Liver (tissue), 3 donors: ENCODE measurements around the gene FAM13A.

Source experiments
- EGR1 ChIP-seq, 2 donors: IDR thresholded peaks; 2 replicates each; pipeline ENCODE4 v1.6.1; 2016 to 2018; ENCODE audit warnings: antibody characterized with exemption in 2 of 2, low read depth in 2 of 2
- GABPA ChIP-seq, 2 donors: IDR thresholded peaks in 1 of 2; conservative IDR thresholded peaks in 1 of 2; 2 replicates each; pipeline ENCODE4 v1.6.1; 2016; ENCODE audit warnings: antibody characterized with exemption in 2 of 2, mild to moderate bottlenecking in 1 of 2, moderate library complexity in 1 of 2
- JUND ChIP-seq, 2 donors: IDR thresholded peaks; 2 replicates each; pipeline ENCODE4 v1.6.1; 2016; ENCODE audit warnings: antibody characterized with exemption in 2 of 2
- MAX ChIP-seq: IDR thresholded peaks from 2 replicates; pipeline ENCODE4 v1.6.1; 2016; ENCODE audit warnings: antibody characterized with exemption
- NR2F2 ChIP-seq: IDR thresholded peaks from 2 replicates; pipeline ENCODE4 v1.6.1; 2016; ENCODE audit warnings: antibody characterized with exemption
- RAD21 ChIP-seq, 2 donors: IDR thresholded peaks; 2 replicates each; pipeline ENCODE4 v1.6.1; 2016; ENCODE audit warnings: antibody characterized with exemption in 2 of 2, mild to moderate bottlenecking in 2 of 2
- REST ChIP-seq: IDR thresholded peaks from 2 replicates; pipeline ENCODE4 v1.6.1; 2016; ENCODE audit warnings: antibody characterized with exemption, mild to moderate bottlenecking
- RXRA ChIP-seq, 2 donors: IDR thresholded peaks; 2 replicates each; pipeline ENCODE4 v1.6.1; 2017 to 2018; ENCODE audit warnings: antibody characterized with exemption in 2 of 2, mild to moderate bottlenecking in 1 of 2
- SP1 ChIP-seq: IDR thresholded peaks from 2 replicates; pipeline ENCODE4 v1.6.1; 2018; ENCODE audit warnings: antibody characterized with exemption, mild to moderate bottlenecking
- TAF1 ChIP-seq: conservative IDR thresholded peaks from 2 replicates; pipeline ENCODE4 v1.6.1; 2016; ENCODE audit warnings: antibody characterized with exemption, mild to moderate bottlenecking
- YY1 ChIP-seq: IDR thresholded peaks from 2 replicates; pipeline ENCODE4 v1.6.1; 2016; ENCODE audit warnings: antibody characterized with exemption, mild to moderate bottlenecking
- TF ChIP-seq, protein P1 (sequence below): fragments of 150-350 bp; IDR thresholded peaks from 2 replicates; pipeline ENCODE4 v1.5.1; 2017; ENCODE audit warnings: improper control_type of control experiment, low read depth, low read length; ENCODE audit not compliant: missing input control
- TF ChIP-seq, protein P2 (sequence below): IDR thresholded peaks from 2 replicates; pipeline ENCODE4 v1.6.1; 2016; ENCODE audit warnings: antibody characterized with exemption
- TF ChIP-seq, protein P3 (sequence below): IDR thresholded peaks from 2 replicates; pipeline ENCODE4 v1.6.1; 2016; ENCODE audit warnings: antibody characterized with exemption
- donor health status: healthy.
- donor health status: healthy.

DNA sequence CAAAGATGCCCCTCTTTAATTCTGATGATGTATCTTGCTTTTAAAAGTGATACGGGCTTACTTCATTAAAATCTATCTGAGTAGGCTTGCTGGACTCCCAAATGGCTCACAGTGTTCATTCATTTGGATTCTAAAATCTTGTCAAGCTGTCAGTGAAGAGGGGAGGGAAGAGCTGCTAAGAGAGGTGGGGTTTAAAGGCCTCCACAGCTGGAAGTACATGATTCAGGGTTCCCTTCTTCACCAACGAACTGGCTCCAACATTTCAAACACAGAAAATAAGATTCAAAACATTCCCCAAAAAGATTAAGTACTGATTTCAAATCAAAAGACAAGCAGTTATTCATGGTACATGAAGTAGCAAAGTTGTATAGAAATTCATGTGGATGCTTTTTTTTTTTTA, 226.4 kb downstream of the FAM13A start:
- TF ChIP-seq, protein P1, sequence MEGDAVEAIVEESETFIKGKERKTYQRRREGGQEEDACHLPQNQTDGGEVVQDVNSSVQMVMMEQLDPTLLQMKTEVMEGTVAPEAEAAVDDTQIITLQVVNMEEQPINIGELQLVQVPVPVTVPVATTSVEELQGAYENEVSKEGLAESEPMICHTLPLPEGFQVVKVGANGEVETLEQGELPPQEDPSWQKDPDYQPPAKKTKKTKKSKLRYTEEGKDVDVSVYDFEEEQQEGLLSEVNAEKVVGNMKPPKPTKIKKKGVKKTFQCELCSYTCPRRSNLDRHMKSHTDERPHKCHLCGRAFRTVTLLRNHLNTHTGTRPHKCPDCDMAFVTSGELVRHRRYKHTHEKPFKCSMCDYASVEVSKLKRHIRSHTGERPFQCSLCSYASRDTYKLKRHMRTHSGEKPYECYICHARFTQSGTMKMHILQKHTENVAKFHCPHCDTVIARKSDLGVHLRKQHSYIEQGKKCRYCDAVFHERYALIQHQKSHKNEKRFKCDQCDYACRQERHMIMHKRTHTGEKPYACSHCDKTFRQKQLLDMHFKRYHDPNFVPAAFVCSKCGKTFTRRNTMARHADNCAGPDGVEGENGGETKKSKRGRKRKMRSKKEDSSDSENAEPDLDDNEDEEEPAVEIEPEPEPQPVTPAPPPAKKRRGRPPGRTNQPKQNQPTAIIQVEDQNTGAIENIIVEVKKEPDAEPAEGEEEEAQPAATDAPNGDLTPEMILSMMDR, result no peak
- TF ChIP-seq REST, result no peak
- no peak for TF ChIP-seq MAX
- TF ChIP-seq, protein P2, sequence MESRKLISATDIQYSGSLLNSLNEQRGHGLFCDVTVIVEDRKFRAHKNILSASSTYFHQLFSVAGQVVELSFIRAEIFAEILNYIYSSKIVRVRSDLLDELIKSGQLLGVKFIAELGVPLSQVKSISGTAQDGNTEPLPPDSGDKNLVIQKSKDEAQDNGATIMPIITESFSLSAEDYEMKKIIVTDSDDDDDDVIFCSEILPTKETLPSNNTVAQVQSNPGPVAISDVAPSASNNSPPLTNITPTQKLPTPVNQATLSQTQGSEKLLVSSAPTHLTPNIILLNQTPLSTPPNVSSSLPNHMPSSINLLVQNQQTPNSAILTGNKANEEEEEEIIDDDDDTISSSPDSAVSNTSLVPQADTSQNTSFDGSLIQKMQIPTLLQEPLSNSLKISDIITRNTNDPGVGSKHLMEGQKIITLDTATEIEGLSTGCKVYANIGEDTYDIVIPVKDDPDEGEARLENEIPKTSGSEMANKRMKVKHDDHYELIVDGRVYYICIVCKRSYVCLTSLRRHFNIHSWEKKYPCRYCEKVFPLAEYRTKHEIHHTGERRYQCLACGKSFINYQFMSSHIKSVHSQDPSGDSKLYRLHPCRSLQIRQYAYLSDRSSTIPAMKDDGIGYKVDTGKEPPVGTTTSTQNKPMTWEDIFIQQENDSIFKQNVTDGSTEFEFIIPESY, result no peak
- no peak for TF ChIP-seq TAF1
- TF ChIP-seq YY1, result no peak
- TF ChIP-seq RXRA (IDR thresholded peaks at IDR 0.05), result no peak
- no peak for TF ChIP-seq NR2F2
- TF ChIP-seq, protein P3, sequence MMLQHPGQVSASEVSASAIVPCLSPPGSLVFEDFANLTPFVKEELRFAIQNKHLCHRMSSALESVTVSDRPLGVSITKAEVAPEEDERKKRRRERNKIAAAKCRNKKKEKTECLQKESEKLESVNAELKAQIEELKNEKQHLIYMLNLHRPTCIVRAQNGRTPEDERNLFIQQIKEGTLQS, result no peak
- no peak for TF ChIP-seq RAD21 (IDR thresholded peaks at IDR 0.05)
- TF ChIP-seq GABPA (IDR thresholded peaks at IDR 0.05 in 1 of 2, conservative IDR thresholded peaks at IDR 0.05 in 1 of 2), result no peak
- TF ChIP-seq JUND (IDR thresholded peaks at IDR 0.05), result no peak
- TF ChIP-seq EGR1 (IDR thresholded peaks at IDR 0.05; ENCODE audit: low read depth in 2 of 2), result no peak
- TF ChIP-seq SP1, result no peak
